Duodenal mucosa (tissue), 2 donors: ENCODE data around the gene BCL2A1.
"Not testable (repeated sequence)": the region's sequence is repeated elsewhere in the genome, so short reads cannot be mapped to it uniquely, and the experiment has no call there.

ENCODE experiments used
- H3K27ac ChIP-seq: one replicate; pipeline ENCODE4 v1.7.0; 2013; ENCODE audit warnings: low read depth, low read length
- H3K27me3 ChIP-seq, 2 donors: one replicate each; pipeline ENCODE4 v1.7.0; 2013; ENCODE audit warnings: low read length in 2 of 2, control low read depth in 1 of 2; ENCODE audit not compliant: insufficient read depth in 2 of 2, control insufficient read depth in 1 of 2
- H3K36me3 ChIP-seq, 2 donors: one replicate each; pipeline ENCODE4 v1.7.0; 2013; ENCODE audit warnings: low read length in 2 of 2, control low read depth in 1 of 2; ENCODE audit not compliant: insufficient read depth in 2 of 2, control insufficient read depth in 1 of 2
- H3K4me1 ChIP-seq, 2 donors: one replicate each; pipeline ENCODE4 v1.7.0; 2013; ENCODE audit warnings: low read length in 2 of 2, control low read depth in 1 of 2; ENCODE audit not compliant: insufficient read depth in 2 of 2, control insufficient read depth in 1 of 2
- H3K4me3 ChIP-seq, 2 donors: one replicate each; pipeline ENCODE4 v1.7.0; 2013; ENCODE audit warnings: low read length in 2 of 2, low read depth in 1 of 2
- H3K9ac ChIP-seq, 2 donors: one replicate each; pipeline ENCODE4 v1.7.0; 2013; ENCODE audit warnings: low read length in 2 of 2, low read depth in 1 of 2
- H3K9me3 ChIP-seq, 2 donors: one replicate each; pipeline ENCODE4 v1.7.0; 2013; ENCODE audit warnings: low read length in 2 of 2, control low read depth in 1 of 2; ENCODE audit not compliant: control insufficient read depth in 1 of 2

The BCL2A1 gene

GRCh38 chr15:79948095-79948695, 22.8 kb downstream of the BCL2A1 start:
- no peak overlapping the region for H3K4me3 ChIP-seq
- no peaks in the 10 kb centered on the region for H3K27me3 ChIP-seq
- no peaks in the 10 kb centered on the region for H3K4me1 ChIP-seq
- no peak overlapping the region for H3K9ac ChIP-seq
- H3K36me3 ChIP-seq = no peaks in the 10 kb centered on the region
- no peaks in the 10 kb centered on the region for H3K9me3 ChIP-seq
- H3K27ac ChIP-seq = no peak overlapping the region

- no peaks in the 10 kb centered on the region for H3K36me3 ChIP-seq
- H3K9ac ChIP-seq = no peak overlapping the region
- no peak overlapping the region for H3K27ac ChIP-seq
- H3K9me3 ChIP-seq = no peaks in the 10 kb centered on the region
- H3K27me3 ChIP-seq = no peaks in the 10 kb centered on the region
- no peaks in the 10 kb centered on the region for H3K4me1 ChIP-seq
- H3K4me3 ChIP-seq = no peak overlapping the region
Measured at GRCh38 chr15:79947009-79947408, 24.0 kb downstream of the BCL2A1 start.

GRCh38 chr15:79944622-79945021, 26.4 kb downstream of the BCL2A1 start:
- Histone ChIP-seq H3K9ac (no peak overlapping the region), H3K9me3 (no peaks in the 10 kb centered on the region), H3K27me3 (no peaks in the 10 kb centered on the region), H3K27ac (no peak overlapping the region), H3K36me3 (no peaks in the 10 kb centered on the region), H3K4me1 (no peaks in the 10 kb centered on the region), H3K4me3 (no peak overlapping the region)

- Histone ChIP-seq H3K9me3 (no peaks in the 10 kb centered on the region), H3K4me1 (no peaks in the 10 kb centered on the region), H3K27ac (no peak overlapping the region), H3K36me3 (no peaks in the 10 kb centered on the region), H3K27me3 (no peaks in the 10 kb centered on the region), H3K4me3 (no peak overlapping the region), H3K9ac (no peak overlapping the region)
Measured at GRCh38 chr15:79943820-79944219, 27.2 kb downstream of the BCL2A1 start.

GRCh38 chr15:79942741-79943481, 28.1 kb downstream of the BCL2A1 start:
- Histone ChIP-seq H3K9ac (no peak overlapping the region), H3K9me3 (no peaks in the 10 kb centered on the region), H3K36me3 (no peaks in the 10 kb centered on the region), H3K27ac (no peak overlapping the region), H3K4me1 (no peaks in the 10 kb centered on the region), H3K27me3 (no peaks in the 10 kb centered on the region), H3K4me3 (no peak overlapping the region)

- H3K27ac ChIP-seq = no peak overlapping the region
- no peaks in the 10 kb centered on the region for H3K27me3 ChIP-seq
- no peaks in the 10 kb centered on the region for H3K36me3 ChIP-seq
- H3K4me3 ChIP-seq = no peak overlapping the region
- no peak overlapping the region for H3K9ac ChIP-seq
- H3K9me3 ChIP-seq = no peaks in the 10 kb centered on the region
- H3K4me1 ChIP-seq = no peaks in the 10 kb centered on the region
Measured at GRCh38 chr15:79939399-79939798, 31.6 kb downstream of the BCL2A1 start.

- Histone ChIP-seq H3K9me3 (no peaks in the 10 kb centered on the region), H3K4me3 (no peak overlapping the region), H3K27me3 (no peaks in the 10 kb centered on the region), H3K4me1 (no peaks in the 10 kb centered on the region), H3K27ac (no peak overlapping the region), H3K36me3 (no peaks in the 10 kb centered on the region), H3K9ac (no peak overlapping the region)
Measured at GRCh38 chr15:79938143-79938542, 32.9 kb downstream of the BCL2A1 start.

- not testable (repeated sequence) for H3K4me3 ChIP-seq, H3K9me3 ChIP-seq, H3K27ac ChIP-seq, H3K36me3 ChIP-seq, H3K9ac ChIP-seq, H3K27me3 ChIP-seq, H3K4me1 ChIP-seq
Measured at GRCh38 chr15:79935556-79936201, 35.3 kb downstream of the BCL2A1 start.

- no peak overlapping the region for H3K27ac ChIP-seq
- no peak overlapping the region for H3K9ac ChIP-seq
Measured at GRCh38 chr15:79933231-79933630, 37.8 kb downstream of the BCL2A1 start.

GRCh38 chr15:79932447-79932846, 38.5 kb downstream of the BCL2A1 start:
- Histone ChIP-seq H3K36me3 (no peaks in the 10 kb centered on the region), H3K4me1 (no peaks in the 10 kb centered on the region), H3K4me3 (no peak overlapping the region), H3K27ac (no peak overlapping the region), H3K9me3 (no peaks in the 10 kb centered on the region), H3K27me3 (peaks cover 0 to 3% of the 10 kb centered on the region in 2 donors), H3K9ac (no peak overlapping the region)

More at GRCh38 chr15:79933231-79933630, 37.8 kb downstream of the BCL2A1 start:
- no peaks in the 10 kb centered on the region for H3K36me3 ChIP-seq
- H3K9me3 ChIP-seq = no peaks in the 10 kb centered on the region
- H3K4me1 ChIP-seq = no peaks in the 10 kb centered on the region
- no peak overlapping the region for H3K4me3 ChIP-seq
- peaks cover 0 to 3% of the 10 kb centered on the region in 2 donors for H3K27me3 ChIP-seq
